ENCODE data around the gene GPR17.

GPR17 gene

GRCh38 chr2:127643439-127644065 lies 2.4 kb upstream of the GPR17 start:
- no peak overlapping the region for H3K4me3 ChIP-seq (ENCODE audit: low read depth, low read length)
- TF ChIP-seq, protein P1, sequence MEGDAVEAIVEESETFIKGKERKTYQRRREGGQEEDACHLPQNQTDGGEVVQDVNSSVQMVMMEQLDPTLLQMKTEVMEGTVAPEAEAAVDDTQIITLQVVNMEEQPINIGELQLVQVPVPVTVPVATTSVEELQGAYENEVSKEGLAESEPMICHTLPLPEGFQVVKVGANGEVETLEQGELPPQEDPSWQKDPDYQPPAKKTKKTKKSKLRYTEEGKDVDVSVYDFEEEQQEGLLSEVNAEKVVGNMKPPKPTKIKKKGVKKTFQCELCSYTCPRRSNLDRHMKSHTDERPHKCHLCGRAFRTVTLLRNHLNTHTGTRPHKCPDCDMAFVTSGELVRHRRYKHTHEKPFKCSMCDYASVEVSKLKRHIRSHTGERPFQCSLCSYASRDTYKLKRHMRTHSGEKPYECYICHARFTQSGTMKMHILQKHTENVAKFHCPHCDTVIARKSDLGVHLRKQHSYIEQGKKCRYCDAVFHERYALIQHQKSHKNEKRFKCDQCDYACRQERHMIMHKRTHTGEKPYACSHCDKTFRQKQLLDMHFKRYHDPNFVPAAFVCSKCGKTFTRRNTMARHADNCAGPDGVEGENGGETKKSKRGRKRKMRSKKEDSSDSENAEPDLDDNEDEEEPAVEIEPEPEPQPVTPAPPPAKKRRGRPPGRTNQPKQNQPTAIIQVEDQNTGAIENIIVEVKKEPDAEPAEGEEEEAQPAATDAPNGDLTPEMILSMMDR (IDR thresholded peaks at IDR 0.05; ENCODE audit: low read depth, low read length) = no peak
- in situ Hi-C loops (cut with HindIII; ENCODE audit: low sequenced_read_pairs) = no loop called here
- DNase-seq (ENCODE audit: low read depth, low spot score) = no peak

DNA sequence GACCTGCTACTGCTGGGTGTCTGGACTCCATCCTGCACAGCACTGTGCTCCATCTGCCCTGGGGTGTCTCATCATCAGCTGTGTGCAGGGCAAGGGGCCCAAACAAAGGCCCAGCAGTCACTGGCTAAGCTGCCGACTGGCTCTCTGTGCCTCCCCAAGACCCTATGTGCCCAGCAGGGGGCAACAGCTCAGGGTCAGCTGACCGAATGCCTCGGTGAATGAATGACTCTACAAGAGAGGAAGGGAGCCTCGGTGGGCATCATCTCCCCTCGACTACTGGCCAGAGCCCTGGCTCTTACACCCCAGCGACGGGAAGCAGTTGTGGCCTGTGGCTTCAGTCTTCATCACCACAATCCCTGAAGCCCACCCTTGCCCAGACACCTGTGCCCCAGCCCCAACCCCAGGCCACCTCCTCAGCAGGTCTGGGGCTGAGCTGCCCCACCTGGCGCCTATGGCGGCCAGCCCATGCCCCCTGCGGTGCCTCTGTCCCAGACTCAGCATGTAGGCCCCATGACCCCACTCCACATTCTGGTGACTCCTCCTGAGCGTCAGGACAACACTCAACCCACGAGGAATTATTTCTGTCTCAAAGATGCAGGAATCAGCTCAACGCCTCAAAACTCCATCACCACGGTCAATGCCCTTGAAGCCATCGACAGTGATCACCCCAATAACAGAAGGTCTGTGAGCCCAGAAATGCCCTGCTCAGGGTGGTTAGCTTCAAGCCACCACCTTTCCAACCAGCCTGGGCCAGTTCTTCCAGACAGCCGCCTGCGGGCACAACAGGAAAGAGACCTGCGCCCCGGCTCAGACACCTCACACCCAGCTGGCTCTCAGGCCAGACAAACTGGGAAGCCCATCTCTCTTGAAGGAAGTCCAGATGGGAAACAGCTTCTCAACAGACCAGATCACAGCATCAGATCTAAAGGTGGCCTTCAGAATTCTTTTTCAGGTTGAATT lies 1.6 kb upstream of the GPR17 start:
- TF ChIP-seq, protein P1 (IDR thresholded peaks at IDR 0.05; ENCODE audit: low read depth, low read length) = no peak
- in situ Hi-C loops (cut with HindIII; ENCODE audit: low sequenced_read_pairs) = no loop called here
- no peak overlapping the region for H3K4me3 ChIP-seq (ENCODE audit: low read depth, low read length)
- DNase-seq (ENCODE audit: low read depth, low spot score) = no peak

DNA sequence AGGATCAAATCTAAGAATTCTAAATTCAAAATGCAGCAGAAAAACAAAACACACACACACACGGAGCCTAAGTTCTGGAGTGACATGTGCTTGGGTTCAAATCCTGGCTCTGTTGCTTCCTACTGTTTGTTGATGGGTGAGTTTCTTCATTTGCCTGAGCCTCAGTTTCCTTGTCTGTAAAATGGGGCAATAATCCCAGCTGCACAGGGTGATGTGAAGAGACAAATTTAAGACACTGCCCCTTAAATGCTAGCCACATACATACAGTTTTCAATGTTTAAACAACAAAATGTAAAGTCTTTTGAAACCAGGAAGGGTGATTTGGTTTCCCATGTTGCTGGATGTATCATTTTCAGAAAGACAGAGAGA lies 943 bp upstream of the GPR17 start:
- no peak overlapping the region for H3K4me3 ChIP-seq (ENCODE audit: low read depth, low read length)
- DNase-seq (ENCODE audit: low read depth, low spot score) = no peak
- TF ChIP-seq, protein P1 (IDR thresholded peaks at IDR 0.05; ENCODE audit: low read depth, low read length) = no peak
- in situ Hi-C loops (cut with HindIII; ENCODE audit: low sequenced_read_pairs) = no loop called here

DNA sequence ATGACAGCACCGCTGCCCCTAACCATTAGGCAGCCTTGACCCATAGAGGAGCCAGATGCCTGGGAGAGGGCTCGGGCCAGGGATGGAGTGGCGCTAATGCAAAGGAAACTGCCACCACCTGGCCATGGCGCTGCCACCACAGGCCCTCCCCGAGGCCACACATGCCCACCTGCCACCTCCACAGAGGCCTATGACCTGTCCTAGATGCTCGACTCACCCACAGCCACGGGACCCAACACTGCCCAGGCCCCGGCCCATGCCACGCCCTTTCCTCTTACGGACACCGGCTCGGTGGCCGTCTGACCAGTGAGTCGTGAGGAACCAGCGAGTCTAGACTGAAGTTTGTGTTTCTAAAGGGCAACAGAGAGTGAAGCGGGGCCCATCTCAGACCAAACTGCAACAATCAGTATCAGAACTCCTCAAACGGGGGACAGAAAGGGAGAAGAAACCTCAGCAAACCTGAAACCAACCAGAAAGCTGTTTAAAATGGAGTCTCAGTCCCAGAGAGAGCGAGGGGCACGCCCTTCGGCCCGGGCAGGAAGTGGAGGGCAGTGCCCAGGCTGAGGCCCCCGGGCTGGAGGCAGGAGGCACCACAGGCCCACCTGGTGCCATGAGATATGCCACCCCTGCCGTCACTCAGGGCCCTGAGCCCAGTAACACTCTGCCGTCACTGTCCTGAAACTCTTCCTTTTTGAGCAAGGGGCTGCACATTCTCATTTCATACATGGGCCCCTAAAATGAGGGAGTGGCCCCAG lies 711 bp downstream of the GPR17 start:
- in situ Hi-C loops (cut with HindIII; ENCODE audit: low sequenced_read_pairs) = no loop called here
- TF ChIP-seq, protein P1 (IDR thresholded peaks at IDR 0.05; ENCODE audit: low read depth, low read length) = no peak
- no peak for DNase-seq (ENCODE audit: low read depth, low spot score)
- H3K4me3 ChIP-seq (ENCODE audit: low read depth, low read length) = no peak overlapping the region

- in situ Hi-C loops (cut with HindIII; ENCODE audit: low sequenced_read_pairs) = no loop called here
- DNase-seq (ENCODE audit: low read depth, low spot score) = peak; percentile 24
- TF ChIP-seq, protein P1 (IDR thresholded peaks at IDR 0.05; ENCODE audit: low read depth, low read length) = no peak
- no peak overlapping the region for H3K4me3 ChIP-seq (ENCODE audit: low read depth, low read length)
Observed at GRCh38 chr2:127647242-127648190, 1.6 kb downstream of the GPR17 start.

Measured in astrocyte of the spinal cord (primary cell).